Coronary artery (tissue), 2 donors: ENCODE results near the gene ANKRD40CL.

Source experiments
- DNase-seq: peaks from one replicate; pipeline ENCODE4 v3.0.0-alpha.2; 2017; ENCODE audit warnings: low spot score
- H3K27ac ChIP-seq, 2 donors: fragments of 200-600 bp; sonication (generic); one replicate each; pipeline ENCODE4 v1.5.1; 2016 to 2019
- H3K4me3 ChIP-seq: fragments of 200-600 bp; sonication (generic); 2 replicates; pipeline ENCODE4 v1.5.1; 2016; ENCODE audit warnings: mild to moderate bottlenecking, moderate library complexity
- CTCF ChIP-seq: fragments of 200-600 bp; sonication (generic); IDR thresholded peaks from one replicate; pipeline ENCODE4 v1.5.1; 2019; ENCODE audit warnings: antibody characterized with exemption

ANKRD40CL gene

GRCh38 chr17:50799582-50799981, 32.3 kb upstream of the ANKRD40CL start:
- TF ChIP-seq CTCF = no peak
- Histone ChIP-seq H3K4me3 (no peak overlapping the region), H3K27ac (no peak overlapping the region)
- DNase-seq = no peak

DNA sequence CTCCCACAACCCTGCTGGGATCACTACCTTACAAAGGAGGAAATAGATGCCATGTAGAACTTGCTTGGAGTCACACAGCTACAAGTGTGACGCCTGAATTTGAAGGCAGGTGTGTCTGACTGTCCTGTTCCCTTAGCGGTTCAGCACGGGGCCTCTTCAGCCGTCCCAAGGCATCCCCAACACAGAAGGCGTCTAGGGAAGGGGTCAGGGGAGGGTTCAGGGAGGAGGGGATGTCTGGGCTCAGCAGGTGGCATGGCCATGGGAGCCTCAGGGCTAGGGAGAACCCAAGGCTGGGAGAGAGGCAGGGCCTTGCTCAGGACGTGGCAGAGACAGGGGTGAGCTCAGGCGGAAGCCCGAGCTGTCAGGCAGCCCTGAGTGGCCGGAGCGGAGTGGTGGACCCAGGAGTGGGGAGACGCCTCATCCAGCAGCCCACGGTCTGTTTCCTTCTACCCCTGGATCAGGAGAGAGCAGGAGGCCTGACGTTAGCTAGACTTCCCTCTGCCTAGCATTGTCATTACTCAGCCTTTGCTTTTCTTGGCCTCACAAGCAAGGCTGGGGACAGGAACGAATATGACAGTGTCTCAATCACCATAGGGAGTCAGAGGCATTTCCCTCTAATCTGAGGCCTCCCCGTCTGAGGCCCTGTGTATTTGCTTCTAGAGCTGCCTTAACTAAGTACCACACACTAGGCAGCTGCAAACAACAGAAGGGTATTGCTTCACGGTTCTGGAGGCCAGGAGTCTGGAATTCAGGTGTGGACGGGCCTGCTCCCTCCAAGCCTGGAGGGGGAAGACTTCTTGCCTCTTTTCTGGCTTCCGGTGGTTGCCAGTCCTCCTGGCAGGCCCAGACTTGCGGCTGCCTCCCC, 31.3 kb upstream of the ANKRD40CL start:
- no peak for DNase-seq
- H3K27ac ChIP-seq = peak overlapping the region in 1 of 2 donors; percentile 47
- no peak for TF ChIP-seq CTCF
- no peak overlapping the region for H3K4me3 ChIP-seq

DNA sequence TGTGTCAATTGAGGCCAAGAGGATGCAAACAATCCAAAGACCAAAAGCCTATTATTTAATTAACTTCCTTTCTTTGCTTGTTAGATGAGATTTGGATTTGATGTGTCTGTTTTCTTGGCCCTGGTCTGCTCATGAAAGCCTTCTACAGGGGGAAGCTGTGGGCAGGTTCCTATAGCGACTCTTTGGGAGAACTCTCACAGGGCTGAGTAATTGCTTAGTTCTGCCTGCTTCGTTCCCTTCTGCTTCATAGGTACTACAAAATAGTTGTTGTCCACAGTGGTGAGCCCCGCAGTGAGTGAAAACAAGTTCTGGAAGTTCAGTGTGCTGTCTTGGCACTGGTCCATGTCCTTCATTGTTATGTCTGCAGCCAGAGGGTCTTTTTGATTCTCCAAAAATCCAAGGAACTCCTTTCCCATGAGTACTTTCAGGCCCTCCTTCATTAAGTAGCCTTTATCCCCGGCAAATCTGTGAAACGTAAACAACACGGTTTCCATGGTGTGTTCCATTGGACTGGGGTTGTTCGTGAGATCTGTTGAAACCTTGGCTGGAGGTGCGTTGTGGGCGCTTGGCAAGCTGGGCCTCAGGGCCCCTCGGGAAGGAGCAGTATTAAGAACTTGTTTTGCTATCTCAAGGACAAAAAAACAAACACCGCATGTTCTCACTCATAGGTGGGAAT, 30.0 kb upstream of the ANKRD40CL start:
- no peak for TF ChIP-seq CTCF
- DNase-seq = no peak
- Histone ChIP-seq H3K27ac (no peak overlapping the region), H3K4me3 (no peak overlapping the region)

GRCh38 chr17:50794361-50794760, 27.0 kb upstream of the ANKRD40CL start:
- TF ChIP-seq CTCF = no peak
- H3K27ac ChIP-seq = no peak overlapping the region
- DNase-seq = no peak
- H3K4me3 ChIP-seq = no peak overlapping the region

- Histone ChIP-seq H3K27ac (no peak overlapping the region), H3K4me3 (no peak overlapping the region)
- no peak for TF ChIP-seq CTCF
These were observed 25.7 kb upstream of the ANKRD40CL start for GRCh38 chr17:50793007-50793406.

DNA sequence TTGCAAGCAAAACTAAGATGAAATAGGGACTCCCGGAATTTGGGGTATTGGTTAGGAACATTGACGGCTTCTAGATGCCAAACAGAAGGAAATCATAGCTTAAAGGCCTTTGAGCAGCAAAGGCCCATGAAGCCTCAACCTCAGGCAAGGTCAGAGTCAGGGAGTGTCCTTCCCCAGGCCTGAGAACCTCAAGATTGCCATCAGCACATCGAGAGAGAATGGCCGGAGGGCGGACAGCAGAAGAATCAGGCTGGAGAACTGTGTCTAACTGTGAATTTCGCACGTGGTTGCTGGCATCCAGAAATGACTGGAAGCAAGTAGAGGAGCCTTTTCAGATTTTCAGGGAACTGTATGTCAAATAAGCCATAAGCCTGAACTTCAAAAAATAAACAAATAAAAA, 24.8 kb upstream of the ANKRD40CL start:
- no peak for TF ChIP-seq CTCF

More at GRCh38 chr17:50793007-50793406, 25.7 kb upstream of the ANKRD40CL start:
- no peak for DNase-seq

GRCh38 chr17:50790618-50791017, 23.3 kb upstream of the ANKRD40CL start:
- no peak overlapping the region for H3K4me3 ChIP-seq
- TF ChIP-seq CTCF = no peak
- no peak overlapping the region for H3K27ac ChIP-seq
- DNase-seq = no peak

More for the DNA sequence above, 24.8 kb upstream of the ANKRD40CL start:
- H3K27ac ChIP-seq = no peak overlapping the region
- H3K4me3 ChIP-seq = no peak overlapping the region
- no peak for DNase-seq
